Measurements from ENCODE around the gene MIP. TPM values are rescaled to one million over a fixed set of nuclear protein-coding genes. Genes with fewer than 3 reads are reported as not detected.

MIP gene
- total RNA-seq, 1 experiment from 2014 or later = 0.17 TPM

DNA sequence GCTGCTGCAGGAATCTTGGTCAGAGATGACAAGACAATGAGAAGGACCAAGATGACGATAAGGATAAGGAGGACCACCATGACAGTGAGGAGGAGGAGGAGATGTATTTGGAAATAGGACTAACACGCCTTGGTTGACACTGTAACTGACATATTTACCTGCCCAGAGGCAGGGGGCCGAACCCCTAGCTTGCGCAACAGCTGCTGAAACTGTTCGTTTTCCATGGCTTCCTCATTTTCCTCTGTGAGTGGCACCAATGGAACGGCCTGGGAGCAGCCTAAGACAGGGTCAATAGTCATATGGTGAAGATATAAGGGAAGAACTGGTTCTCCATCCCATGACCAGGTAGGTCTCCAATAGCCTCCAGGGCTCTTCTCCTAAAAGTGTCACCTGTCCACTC, 34.0 kb downstream of the MIP start:
- no peak overlapping the region for H2BK15ac ChIP-seq (ENCODE audit: low read depth, low read length)
- H3K36me3 Mint-ChIP-seq (ENCODE audit: insufficient read depth in 1 of 3, low read depth in 3 of 3) = peaks cover 46 to 92% (median 78%) of the 10 kb centered on the region in 3 experiments; a peak in 6 of 7 replicates
- no peak overlapping the region for H3K23ac ChIP-seq (ENCODE audit: insufficient read length, low read depth, low read length)
- no peak overlapping the region for H4K91ac ChIP-seq (ENCODE audit: insufficient read length, low read depth, low read length)
- H3K79me2 ChIP-seq (ENCODE audit: insufficient read depth, low read length) = no peaks in the 10 kb centered on the region
- H3K4me3 Mint-ChIP-seq = no peak overlapping the region
- no peaks in the 10 kb centered on the region for H3K4me1 ChIP-seq (ENCODE audit: insufficient read depth, low read length)
- H3K9ac ChIP-seq (ENCODE audit: extremely low read depth, insufficient read length, low read length) = no peak overlapping the region
- H4K8ac ChIP-seq (replicated peaks; ENCODE audit: insufficient read length, low read depth, low read length) = no peak overlapping the region
- no CpG with 5 or more reads among the region's 6 CpGs for WGBS (ENCODE audit: extremely low coverage, insufficient read length, low lambda C conversion rate)
- no peak overlapping the region for H2AFZ ChIP-seq (ENCODE audit: low read length)
- no peak overlapping the region for H3K27ac ChIP-seq (ENCODE audit: insufficient read length, low read depth, low read length)
- no peaks in the 10 kb centered on the region for H3K27me3 Mint-ChIP-seq (ENCODE audit: low read depth)
- no peak overlapping the region for H3K4me2 ChIP-seq (ENCODE audit: insufficient read depth, insufficient read length, low read length)
- H3K4ac ChIP-seq (ENCODE audit: low read depth, low read length) = no peak overlapping the region
- no peak overlapping the region for H2BK120ac ChIP-seq (ENCODE audit: low read depth, low read length, poor library complexity, severe bottlenecking)
- no peak overlapping the region for H3K18ac ChIP-seq (ENCODE audit: insufficient read length, low read depth, low read length)
- H3K27me3 ChIP-seq (ENCODE audit: insufficient read depth, low read length) = no peaks in the 10 kb centered on the region
- no peak overlapping the region for H4K5ac ChIP-seq (ENCODE audit: insufficient read length, low read depth, low read length)
- H3K9me3 ChIP-seq (ENCODE audit: control insufficient read depth, low read depth, low read length) = no peaks in the 10 kb centered on the region
- H3T11ph ChIP-seq (ENCODE audit: low read length) = no peak overlapping the region
- no peaks in the 10 kb centered on the region for H3K9me3 Mint-ChIP-seq
- H3K14ac ChIP-seq (ENCODE audit: insufficient read depth, low read length) = no peak overlapping the region
- H3K23me2 ChIP-seq (ENCODE audit: insufficient read length, low read depth, low read length, poor library complexity, severe bottlenecking) = no peaks in the 10 kb centered on the region
- no peaks in the 10 kb centered on the region for H4K20me1 ChIP-seq (ENCODE audit: control insufficient read depth, insufficient read depth, insufficient read length)
- no peak overlapping the region for H2AK5ac ChIP-seq (ENCODE audit: insufficient read length, low read length)
- DNase-seq = no peak
- TF ChIP-seq, protein P1, sequence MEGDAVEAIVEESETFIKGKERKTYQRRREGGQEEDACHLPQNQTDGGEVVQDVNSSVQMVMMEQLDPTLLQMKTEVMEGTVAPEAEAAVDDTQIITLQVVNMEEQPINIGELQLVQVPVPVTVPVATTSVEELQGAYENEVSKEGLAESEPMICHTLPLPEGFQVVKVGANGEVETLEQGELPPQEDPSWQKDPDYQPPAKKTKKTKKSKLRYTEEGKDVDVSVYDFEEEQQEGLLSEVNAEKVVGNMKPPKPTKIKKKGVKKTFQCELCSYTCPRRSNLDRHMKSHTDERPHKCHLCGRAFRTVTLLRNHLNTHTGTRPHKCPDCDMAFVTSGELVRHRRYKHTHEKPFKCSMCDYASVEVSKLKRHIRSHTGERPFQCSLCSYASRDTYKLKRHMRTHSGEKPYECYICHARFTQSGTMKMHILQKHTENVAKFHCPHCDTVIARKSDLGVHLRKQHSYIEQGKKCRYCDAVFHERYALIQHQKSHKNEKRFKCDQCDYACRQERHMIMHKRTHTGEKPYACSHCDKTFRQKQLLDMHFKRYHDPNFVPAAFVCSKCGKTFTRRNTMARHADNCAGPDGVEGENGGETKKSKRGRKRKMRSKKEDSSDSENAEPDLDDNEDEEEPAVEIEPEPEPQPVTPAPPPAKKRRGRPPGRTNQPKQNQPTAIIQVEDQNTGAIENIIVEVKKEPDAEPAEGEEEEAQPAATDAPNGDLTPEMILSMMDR (conservative IDR thresholded peaks at IDR 0.05) = no peak
- H3K56ac ChIP-seq (ENCODE audit: insufficient read length, low read depth, low read length) = no peak overlapping the region
- no peak overlapping the region for H2BK5ac ChIP-seq (ENCODE audit: insufficient read length, low read length)
- H2BK12ac ChIP-seq (ENCODE audit: insufficient read length, low read depth, low read length) = no peak overlapping the region
- H3K27ac Mint-ChIP-seq = no peak overlapping the region
- H2BK20ac ChIP-seq (ENCODE audit: low read depth, low read length, poor library complexity, severe bottlenecking) = no peak overlapping the region
- H3K79me1 ChIP-seq (ENCODE audit: insufficient read depth, low read depth, low read length, poor library complexity, severe bottlenecking) = no peaks in the 10 kb centered on the region
- H3K4me1 Mint-ChIP-seq = no peaks in the 10 kb centered on the region
